Activated CD4-positive, CD25-positive, alpha-beta regulatory T cell treated with anti-CD3 and anti-CD28 coated beads, Interleukin-2, amount 50 U/mL, for 72 hours (primary cell): ENCODE data around the gene NOS2.
"Not testable (repeated sequence)": the region's sequence is repeated elsewhere in the genome, so short reads cannot be mapped to it uniquely, and the experiment has no call there.

Experiments
- DNase-seq: peaks from one replicate; pipeline ENCODE4 v3.0.0; 2021

Gene NOS2

GRCh38 chr17:27753726-27754125 lies 46.6 kb downstream of the NOS2 start:
- not testable (repeated sequence) for DNase-seq

GRCh38 chr17:27752831-27753619 lies 47.3 kb downstream of the NOS2 start:
- peak; percentile 27 for DNase-seq

GRCh38 chr17:27751622-27752490 lies 48.5 kb downstream of the NOS2 start:
- no peak for DNase-seq

- peak; percentile 21 for DNase-seq
Observed at GRCh38 chr17:27751166-27751565, 49.2 kb downstream of the NOS2 start.

- DNase-seq: not testable (repeated sequence)
Observed at GRCh38 chr17:27749562-27750150, 50.7 kb downstream of the NOS2 start.

GRCh38 chr17:27748360-27748825 lies 51.9 kb downstream of the NOS2 start:
- DNase-seq: no peak

GRCh38 chr17:27747462-27748359 lies 52.6 kb downstream of the NOS2 start:
- no peak for DNase-seq

GRCh38 chr17:27746881-27747280 lies 53.4 kb downstream of the NOS2 start:
- DNase-seq: peak; percentile 21

- not testable (repeated sequence) for DNase-seq
Observed at GRCh38 chr17:27746320-27746719, 54.0 kb downstream of the NOS2 start.

- DNase-seq: not testable (repeated sequence)
Observed at GRCh38 chr17:27745207-27745830, 55.0 kb downstream of the NOS2 start.

GRCh38 chr17:27743281-27743885 lies 56.9 kb downstream of the NOS2 start:
- no peak for DNase-seq

- DNase-seq: no peak
Observed at GRCh38 chr17:27741971-27742575, 58.3 kb downstream of the NOS2 start.

GRCh38 chr17:27741361-27741861 lies 58.9 kb downstream of the NOS2 start:
- no peak for DNase-seq

- not testable (repeated sequence) for DNase-seq
Observed at GRCh38 chr17:27740541-27740940, 59.8 kb downstream of the NOS2 start.

GRCh38 chr17:27733773-27734172 lies 66.6 kb downstream of the NOS2 start:
- no peak for DNase-seq

- not testable (repeated sequence) for DNase-seq
Observed at GRCh38 chr17:27732746-27733145, 67.6 kb downstream of the NOS2 start.

- DNase-seq: not testable (repeated sequence)
Observed at GRCh38 chr17:27725982-27726381, 74.3 kb downstream of the NOS2 start.

- DNase-seq: no peak
Observed at GRCh38 chr17:27721797-27722196, 78.5 kb downstream of the NOS2 start.
